IMR-90 (cell line): ENCODE data around the gene DGKG. TPM values are rescaled to one million over a fixed set of nuclear protein-coding genes. Genes with fewer than 3 reads are reported as not detected.
A peak's percentile ranks its signal among the peaks of the same experiment; 100 is the strongest.

Source experiments
- ATAC-seq: fragments of 200-7000 bp; cut with Tn5 transposase; 2 replicates; pipeline ENCODE4 v1.9.1; 2020; ENCODE audit warnings: low read depth, mild to moderate bottlenecking, moderate library complexity
- BruUV-seq: library from RNA; stranded (reverse); fragments of 400-500 nt; replicated peaks from 2 replicates; lab custom pipeline; 2021; lab: Mats Ljungman, UMichigan
- CTCF ChIA-PET: fragments of 300-600 bp; formaldehyde crosslinking; extraction: SDS; loops from one replicate; lab custom pipeline; 2021; ENCODE audit warnings: antibody characterized with exemption; lab: Yijun Ruan, JAX
- POLR2A ChIA-PET: fragments of 300-600 bp; sonication (Branson Sonifier 250); formaldehyde crosslinking; loops from one replicate; lab custom pipeline; 2022; ENCODE audit warnings: antibody characterized with exemption; ENCODE audit not compliant: unreplicated experiment; lab: Charles Lee
- DNase-seq: peaks from one replicate; pipeline ENCODE4 v3.0.0; 2013
- H2AFZ ChIP-seq: replicated peaks from 2 replicates; pipeline ENCODE3; 2013; ENCODE audit warnings: low read length, mild to moderate bottlenecking; ENCODE audit not compliant: poor library complexity
- H2AK5ac ChIP-seq: 2 replicates; pipeline ENCODE4 v1.6.1; 2013; ENCODE audit warnings: low read depth, low read length, inconsistent platforms
- H2AK9ac ChIP-seq: replicated peaks from 2 replicates; pipeline ENCODE3; 2013; ENCODE audit warnings: mild to moderate bottlenecking, low read depth, low read length, moderate library complexity; ENCODE audit not compliant: poor library complexity
- H2BK120ac ChIP-seq: 2 replicates; pipeline ENCODE4 v1.6.1; 2013; ENCODE audit warnings: low read depth, low read length, inconsistent platforms
- H2BK15ac ChIP-seq: 3 replicates; pipeline ENCODE4 v1.6.1; 2013; ENCODE audit warnings: low read depth, low read length, inconsistent platforms
- H2BK20ac ChIP-seq: 2 replicates; pipeline ENCODE4 v1.6.1; 2013; ENCODE audit warnings: low read depth, mild to moderate bottlenecking, inconsistent platforms, low read length, moderate library complexity
- H2BK5ac ChIP-seq: 2 replicates; pipeline ENCODE4 v1.6.1; 2013; ENCODE audit warnings: mild to moderate bottlenecking, low read depth, low read length, inconsistent platforms; ENCODE audit not compliant: poor library complexity, severe bottlenecking
- H3K14ac ChIP-seq: replicated peaks from 2 replicates; pipeline ENCODE4 v1.6.1; 2013; ENCODE audit warnings: low read depth, low read length, inconsistent platforms
- H3K18ac ChIP-seq: 2 replicates; pipeline ENCODE4 v1.6.1; 2013; ENCODE audit warnings: low read depth, low read length, control low read depth
- H3K23ac ChIP-seq: 2 replicates; pipeline ENCODE4 v1.6.1; 2013; ENCODE audit warnings: low read depth, low read length, inconsistent platforms
- H3K27ac ChIP-seq: 2 replicates; pipeline ENCODE4 v1.5.1; 2013; ENCODE audit warnings: mild to moderate bottlenecking, control low read depth, low read length; ENCODE audit not compliant: insufficient read depth
- H3K27me3 ChIP-seq: 2 replicates; pipeline ENCODE4 v1.6.1; 2013; ENCODE audit warnings: low read length; ENCODE audit not compliant: control insufficient read depth, insufficient read depth
- H3K36me3 ChIP-seq: 2 replicates; pipeline ENCODE4 v1.6.1; 2013; ENCODE audit warnings: low read length, mixed read lengths; ENCODE audit not compliant: control insufficient read depth, insufficient read depth
- H3K4ac ChIP-seq: 2 replicates; pipeline ENCODE4 v1.6.1; 2013; ENCODE audit warnings: low read depth, low read length, inconsistent platforms
- H3K4me1 ChIP-seq: 2 replicates; pipeline ENCODE4 v1.6.1; 2013; ENCODE audit warnings: low read length, mixed read lengths; ENCODE audit not compliant: control insufficient read depth, insufficient read depth
- H3K4me2 ChIP-seq: 2 replicates; pipeline ENCODE4 v1.6.1; 2013; ENCODE audit warnings: low read depth, mild to moderate bottlenecking, control low read depth, low read length, moderate library complexity
- H3K4me3 ChIP-seq: 2 replicates; pipeline ENCODE4 v1.5.1; 2013; ENCODE audit warnings: low read depth, mild to moderate bottlenecking, control low read depth, low read length, moderate library complexity; ENCODE audit not compliant: insufficient read depth
- H3K56ac ChIP-seq: 2 replicates; pipeline ENCODE4 v1.6.1; 2013; ENCODE audit warnings: low read length, inconsistent platforms; ENCODE audit not compliant: insufficient read depth; ENCODE audit errors: extremely low read depth
- H3K79me1 ChIP-seq, 2 experiments: 2 replicates each; pipeline ENCODE4 v1.6.1; 2013; ENCODE audit warnings: low read length in 2 of 2, inconsistent platforms in 1 of 2, low read depth in 1 of 2
- H3K9ac ChIP-seq: 2 replicates; pipeline ENCODE4 v1.6.1; 2013; ENCODE audit warnings: low read depth, low read length, control low read depth
- H3K9me1 ChIP-seq: 2 replicates; pipeline ENCODE4 v1.6.1; 2013; ENCODE audit warnings: low read length, inconsistent platforms; ENCODE audit not compliant: insufficient read depth
- H3K9me3 ChIP-seq: 2 replicates; pipeline ENCODE4 v1.6.1; 2013; ENCODE audit warnings: low read length; ENCODE audit not compliant: control insufficient read depth, insufficient read depth
- H4K20me1 ChIP-seq: 2 replicates; pipeline ENCODE4 v1.6.1; 2013; ENCODE audit warnings: low read length, inconsistent platforms; ENCODE audit not compliant: insufficient read depth
- H4K5ac ChIP-seq: 2 replicates; pipeline ENCODE4 v1.6.1; 2013; ENCODE audit warnings: mild to moderate bottlenecking, low read depth, low read length, control low read depth
- H4K8ac ChIP-seq, 2 experiments: 2 replicates each; pipeline ENCODE4 v1.6.1; 2013; ENCODE audit warnings: low read depth in 2 of 2, low read length in 2 of 2, control low read depth in 1 of 2, inconsistent platforms in 1 of 2
- H4K91ac ChIP-seq: 2 replicates; pipeline ENCODE4 v1.6.1; 2013; ENCODE audit warnings: low read depth, low read length, inconsistent platforms; ENCODE audit not compliant: insufficient read depth
- CTCF ChIP-seq: conservative IDR thresholded peaks from 2 replicates; pipeline ENCODE4 v1.5.1; 2012; ENCODE audit warnings: mild to moderate bottlenecking, low read depth, low read length, improper control_type of control experiment
- MXI1 ChIP-seq: IDR thresholded peaks from 2 replicates; pipeline ENCODE4 v1.6.1; 2012; ENCODE audit warnings: low read depth, mild to moderate bottlenecking, low read length, moderate library complexity, borderline replicate concordance
- NFE2L2 ChIP-seq: fragments of 150-350 bp; IDR thresholded peaks from 2 replicates; pipeline ENCODE4 v1.6.1; 2016; ENCODE audit warnings: low read depth, mild to moderate bottlenecking, low read length
- POLR2A ChIP-seq: IDR thresholded peaks from 2 replicates; pipeline ENCODE4 v1.6.1; 2012; ENCODE audit warnings: mild to moderate bottlenecking, low read depth, low read length
- WGBS, 2 experiments: methylation state at CpG; one replicate each; pipeline versions ENCODE4 v1.1.5 to v1.1.7; 2013; ENCODE audit warnings: missing lambda C conversion rate in 2 of 2; ENCODE audit not compliant: insufficient read length in 1 of 2; ENCODE audit errors: extremely low coverage in 2 of 2; 5-methylcytosine and 5-hydroxymethylcytosine counted together
- dilution Hi-C: fragments of 300-500 bp; cut with HindIII; formaldehyde crosslinking; loops from one replicate; pipeline ENCODE4 v1.14.3; 2018; ENCODE audit warnings: low sequenced_read_pairs; ENCODE audit not compliant: unreplicated experiment
- in situ Hi-C: fragments of 300-500 bp; cut with MboI; formaldehyde crosslinking; loops from 3 replicates; pipeline ENCODE4 v1.14.3; 2019; ENCODE audit warnings: low sequenced_read_pairs, inconsistent platforms, mixed read lengths
- intact Hi-C: fragments of 100-400 bp; cut with micrococcal nuclease; formaldehyde crosslinking; loops from 2 replicates; pipeline ENCODE4 v1.10.0; 2022
- polyA plus RNA-seq, 3 experiments: library from polyadenylated mRNA; depleted of rRNA; stranded (reverse); fragments of >200 nt; gene quantifications; 2 replicates each; pipeline ENCODE4 v1.2.3, GENCODE V29; 2012; ENCODE audit warnings: low replicate concordance in 1 of 3
- total RNA-seq: library from RNA; depleted of rRNA; stranded (reverse); fragments of >200 nt; gene quantifications from 2 replicates; pipeline ENCODE4 v1.2.3, GENCODE V29; 2012
- TF ChIP-seq, protein P1 (sequence below): fragments of 150-350 bp; IDR thresholded peaks from 2 replicates; pipeline ENCODE4 v1.6.1; 2017; ENCODE audit warnings: mild to moderate bottlenecking, antibody characterized with exemption, low read length, low read depth

The DGKG gene
- total and polyA plus RNA-seq, 2 of the 4 experiments (the other 2 are of a cell fraction), result 1.2 to 4.1 TPM

DNA sequence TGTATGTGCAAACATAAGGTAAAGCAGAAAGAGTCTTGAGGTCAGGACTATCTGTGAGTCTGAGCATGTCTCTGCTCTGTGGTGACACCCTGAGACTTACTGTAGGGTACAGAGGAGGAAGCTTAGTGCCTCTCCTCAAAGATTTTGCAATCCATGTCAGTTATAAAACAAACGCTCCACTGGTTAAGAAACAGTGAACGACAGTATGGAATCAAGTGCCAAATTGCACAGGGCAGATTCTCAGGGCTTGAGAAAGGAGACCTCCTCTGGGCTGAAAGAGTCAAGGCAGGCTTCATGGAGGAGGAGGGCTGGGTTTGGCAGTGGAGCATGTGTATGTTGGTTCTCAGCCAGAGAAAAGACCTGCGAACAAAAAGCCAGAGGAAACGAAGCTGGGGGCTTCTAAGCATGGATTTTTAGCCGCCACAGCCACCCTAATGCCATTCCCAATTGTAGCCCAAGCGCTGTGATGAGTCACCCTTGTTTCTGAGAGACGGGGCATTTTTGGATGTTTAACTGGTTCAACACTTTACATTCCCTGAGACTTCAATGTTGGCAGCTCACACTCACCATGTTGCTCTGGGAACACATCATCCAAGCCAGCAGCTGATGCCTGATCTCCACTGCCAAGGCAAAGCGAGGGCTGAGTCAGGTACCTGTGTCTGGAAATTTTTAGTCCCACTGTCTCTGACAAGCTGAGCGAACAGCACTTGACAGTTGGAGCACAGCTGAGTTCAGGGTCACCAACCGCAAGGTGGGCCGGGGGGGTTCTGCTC is 3.4 kb upstream of the DGKG start:
- Histone ChIP-seq H2AFZ (no peak overlapping the region), H4K91ac (no peak overlapping the region), H3K9me1 (no peaks in the 10 kb centered on the region), H4K20me1 (no peaks in the 10 kb centered on the region), H3K4me2 (no peak overlapping the region), H4K8ac (no peak overlapping the region), H2BK5ac (no peak overlapping the region), H2AK9ac (no peak overlapping the region), H3K4ac (no peak overlapping the region), H3K27ac (no peak overlapping the region), H3K18ac (no peak overlapping the region), H2BK20ac (no peak overlapping the region), H2BK15ac (no peak overlapping the region), H3K27me3 (peaks cover 75% of the 10 kb centered on the region), H3K4me1 (peaks cover 2% of the 10 kb centered on the region; the same call in 1 of the 2 replicates), H3K4me3 (no peak overlapping the region), H3K79me1 (no peaks in the 10 kb centered on the region), H3K23ac (no peak overlapping the region), H3K14ac (no peak overlapping the region), H3K9ac (no peak overlapping the region), H3K36me3 (no peaks in the 10 kb centered on the region), H2BK120ac (no peak overlapping the region), H2AK5ac (no peak overlapping the region), H3K9me3 (0 out of 2 replicates have a peak, but pooled peaks cover 2% of the 10 kb centered on the region), H4K5ac (no peak overlapping the region), H3K56ac (no peak overlapping the region)
- ATAC-seq (no peak), DNase-seq (peak; percentile 4)
- BruUV-seq, result no TSS peak
- dilution Hi-C loops, result no loop called here
- intact Hi-C loops, result no loop called here
- WGBS, 2 experiments, result 50% methylated on average over 5 of the region's 11 CpGs; no CpG with 5 or more reads in 1 of the 2 experiments
- POLR2A ChIA-PET, result no interaction called here
- in situ Hi-C loops, result no loop called here
- CTCF ChIA-PET, result interaction anchor here (0.5 kb wide), 1 partner anchor 16 kb away, joined by 3 read pairs; no protein-coding TSS in a partner anchor
- TF ChIP-seq CTCF (no peak), POLR2A (no peak), NFE2L2 (no peak), MXI1 (no peak)
- TF ChIP-seq, protein P1, sequence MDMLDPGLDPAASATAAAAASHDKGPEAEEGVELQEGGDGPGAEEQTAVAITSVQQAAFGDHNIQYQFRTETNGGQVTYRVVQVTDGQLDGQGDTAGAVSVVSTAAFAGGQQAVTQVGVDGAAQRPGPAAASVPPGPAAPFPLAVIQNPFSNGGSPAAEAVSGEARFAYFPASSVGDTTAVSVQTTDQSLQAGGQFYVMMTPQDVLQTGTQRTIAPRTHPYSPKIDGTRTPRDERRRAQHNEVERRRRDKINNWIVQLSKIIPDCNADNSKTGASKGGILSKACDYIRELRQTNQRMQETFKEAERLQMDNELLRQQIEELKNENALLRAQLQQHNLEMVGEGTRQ, result no peak
